HG03442 (cell line): Measurements from ENCODE around the gene LRP2.

Source experiments
- ATAC-seq: cut with Tn5 transposase; IDR thresholded peaks from one replicate; pipeline ENCODE4 v1.9.1; 2021; ENCODE audit warnings: mild to moderate bottlenecking, moderate library complexity; ENCODE audit not compliant: unreplicated experiment

The LRP2 gene

DNA sequence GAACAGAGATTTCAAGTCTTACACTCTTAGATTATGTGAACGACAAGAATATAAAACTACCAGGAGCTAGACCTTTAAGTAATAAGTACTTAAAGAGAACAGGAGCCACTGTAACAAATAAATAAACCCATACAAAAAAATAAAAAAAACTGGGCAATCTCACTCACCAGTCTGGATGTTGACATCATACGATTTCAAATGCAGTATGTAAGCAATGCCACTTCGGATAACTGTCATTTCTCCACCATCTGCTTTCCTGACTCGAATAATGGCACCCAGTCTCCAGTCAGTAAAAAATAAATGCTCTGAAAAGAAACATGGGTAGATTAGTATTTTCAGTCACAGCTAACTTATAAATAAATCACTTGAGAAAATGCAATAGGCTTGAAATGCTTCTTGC is 115.1 kb downstream of the LRP2 start:
- ATAC-seq, result no peak

DNA sequence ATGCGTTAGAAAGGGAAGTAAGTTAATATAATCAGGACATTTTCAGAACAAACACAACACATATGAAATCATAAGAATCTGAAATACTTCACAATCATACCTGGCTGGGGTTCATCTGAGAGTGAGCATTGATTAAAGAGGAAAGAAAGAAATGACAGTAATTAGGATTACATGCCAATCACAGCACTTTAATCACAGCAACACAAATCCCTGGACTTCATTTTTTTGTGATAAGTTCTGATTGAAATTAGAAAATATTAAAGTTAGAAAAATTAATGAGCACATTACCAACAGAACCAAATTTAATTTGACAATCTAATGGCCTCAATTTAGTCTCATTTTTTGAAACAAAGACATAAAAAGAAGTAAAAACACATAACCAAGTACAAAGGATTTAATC is 121.9 kb downstream of the LRP2 start:
- ATAC-seq, result no peak

DNA sequence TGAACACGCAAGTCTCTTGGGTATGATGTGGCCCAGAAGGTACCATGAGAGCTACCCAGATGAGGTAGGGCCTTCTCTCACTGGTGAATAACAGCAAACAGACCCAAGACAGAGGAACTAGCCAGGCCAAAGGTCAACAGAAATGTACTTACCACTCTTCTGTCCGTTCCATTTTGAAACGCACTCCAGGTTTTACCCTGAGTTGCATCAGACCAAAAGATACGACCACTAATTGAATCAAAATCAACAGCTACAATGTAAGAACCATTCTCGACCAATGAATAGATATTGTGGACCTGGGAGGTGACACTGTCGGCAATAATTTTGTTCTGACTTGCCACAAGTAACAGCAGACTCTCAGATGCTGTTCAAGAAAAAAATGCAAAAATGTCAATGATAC is 124.4 kb downstream of the LRP2 start:
- no peak for ATAC-seq

DNA sequence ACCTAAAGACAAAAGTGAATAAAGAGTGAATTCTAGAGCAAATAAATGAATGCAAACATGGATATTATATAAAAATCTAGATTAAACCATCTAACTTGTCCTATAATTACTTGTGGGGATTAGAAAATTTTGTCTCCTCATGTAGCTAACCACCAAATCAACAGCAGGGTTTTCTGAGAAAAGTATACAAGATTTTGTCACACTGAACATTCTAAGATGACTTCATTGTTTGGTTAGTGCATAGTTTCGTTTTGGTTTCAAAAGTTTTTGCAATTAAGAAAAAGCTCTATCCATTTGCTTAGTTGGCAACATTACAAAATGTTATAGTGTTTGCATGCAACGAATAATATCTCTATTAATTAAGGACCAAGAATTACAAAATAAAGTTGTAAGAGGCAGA is 125.0 kb downstream of the LRP2 start:
- ATAC-seq, result no peak

DNA sequence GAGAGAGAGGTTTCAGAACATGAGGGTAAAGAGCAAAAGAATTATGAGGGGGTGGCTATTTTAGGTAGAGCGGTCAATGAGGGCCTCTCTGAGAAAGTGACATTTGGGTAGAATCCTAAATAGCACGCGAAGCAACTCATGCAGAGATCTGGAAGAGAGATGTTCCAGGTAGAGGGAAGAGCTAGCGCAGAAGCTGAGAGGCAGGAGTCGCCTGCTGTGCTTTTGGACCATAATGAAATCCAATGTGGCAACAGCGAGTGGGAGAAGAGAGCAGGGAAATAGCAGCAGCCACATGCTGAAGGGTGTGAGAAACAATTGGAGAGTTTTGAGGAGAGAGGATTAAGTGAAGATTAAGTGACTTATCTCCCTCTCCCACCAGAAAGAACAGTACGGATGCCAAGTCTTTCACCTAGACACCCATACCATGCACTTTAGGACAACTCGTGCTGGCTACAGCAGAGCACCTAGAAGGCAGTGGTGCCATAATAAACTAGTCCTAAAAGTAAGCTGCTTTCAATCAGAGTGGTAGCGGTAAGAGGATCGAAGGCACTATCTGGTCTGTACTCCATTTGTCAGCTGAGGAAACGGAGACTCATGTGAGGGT is 129.7 kb downstream of the LRP2 start:
- ATAC-seq, result no peak

DNA sequence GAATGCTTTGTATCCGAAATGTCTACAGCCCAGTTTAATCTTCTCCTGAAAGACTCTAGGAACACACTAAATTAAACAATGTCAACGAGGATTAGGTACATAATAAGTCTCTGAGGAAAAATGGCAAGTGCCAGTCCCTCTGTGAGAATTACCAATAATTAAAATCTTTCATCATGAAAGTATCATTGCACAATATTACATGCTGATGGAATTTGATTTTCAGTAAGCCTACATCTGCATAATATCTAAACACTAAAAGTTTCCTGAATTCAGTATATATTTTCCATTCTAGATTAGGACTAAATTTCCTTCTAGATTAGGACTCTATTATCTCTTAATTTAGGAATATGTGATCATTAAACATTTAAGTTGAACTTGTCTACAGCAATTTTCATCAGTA is 132.1 kb downstream of the LRP2 start:
- ATAC-seq, result no peak

DNA sequence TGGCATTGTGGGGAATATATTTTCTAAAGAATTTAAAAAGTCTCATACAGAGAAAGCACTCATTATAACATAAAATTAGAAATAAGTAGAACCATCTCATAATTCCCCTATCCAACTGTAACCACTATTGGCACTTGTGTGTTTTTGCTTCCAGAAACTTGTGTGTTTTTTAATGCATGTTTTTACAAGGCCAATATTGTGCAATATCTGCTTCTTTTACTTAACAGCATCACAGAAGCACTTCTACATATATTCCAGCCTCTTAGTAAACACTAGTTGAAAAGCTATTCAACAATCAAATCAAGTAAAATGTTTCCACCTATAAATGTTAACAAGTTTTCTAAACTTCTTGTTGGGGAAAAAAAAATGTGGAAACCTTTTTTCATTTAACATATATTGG is 132.7 kb downstream of the LRP2 start:
- ATAC-seq, result no peak

DNA sequence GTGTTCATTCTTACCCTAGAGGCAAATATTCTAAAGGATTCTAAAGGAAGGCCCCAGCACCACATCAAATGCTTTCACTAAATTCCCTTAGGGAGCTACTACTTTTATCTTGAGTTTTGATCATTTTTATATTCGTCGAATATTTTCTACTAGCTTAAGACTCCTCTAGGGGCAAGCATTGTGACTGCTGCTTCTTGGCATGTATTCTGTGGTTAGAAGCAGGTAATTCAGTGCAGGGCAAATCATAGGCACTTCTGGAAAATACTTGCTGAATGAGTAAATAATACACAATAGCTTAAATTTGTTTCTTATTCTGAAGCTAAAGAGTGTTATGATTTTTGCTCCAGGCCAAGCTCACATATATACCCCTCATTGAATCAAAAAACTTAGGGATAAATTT is 136.4 kb downstream of the LRP2 start:
- ATAC-seq, result no peak

DNA sequence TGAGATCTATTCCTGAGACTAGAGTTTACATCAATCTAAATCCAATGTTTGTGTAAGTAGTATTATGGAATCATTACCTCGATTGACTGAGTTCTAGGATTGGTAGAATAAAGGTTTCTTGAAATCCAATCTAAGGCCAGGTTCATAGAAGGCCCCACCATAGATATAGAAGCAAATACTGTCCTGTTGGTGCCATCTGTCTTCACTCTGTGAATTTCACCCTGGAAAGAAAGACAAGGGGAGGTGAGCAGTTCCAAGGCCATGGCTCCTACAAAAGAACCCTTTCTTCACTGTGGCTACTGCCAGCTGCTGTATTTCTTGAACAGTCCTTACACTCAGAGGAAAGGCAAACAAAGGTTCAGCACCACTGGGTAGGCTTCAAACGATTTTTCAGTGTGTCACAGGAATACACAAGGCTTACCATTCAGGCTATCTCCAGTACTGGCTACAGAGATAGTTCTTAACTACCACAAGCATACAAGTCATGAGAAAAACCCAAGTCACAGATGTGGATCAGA is 137.0 kb downstream of the LRP2 start:
- ATAC-seq, result no peak

DNA sequence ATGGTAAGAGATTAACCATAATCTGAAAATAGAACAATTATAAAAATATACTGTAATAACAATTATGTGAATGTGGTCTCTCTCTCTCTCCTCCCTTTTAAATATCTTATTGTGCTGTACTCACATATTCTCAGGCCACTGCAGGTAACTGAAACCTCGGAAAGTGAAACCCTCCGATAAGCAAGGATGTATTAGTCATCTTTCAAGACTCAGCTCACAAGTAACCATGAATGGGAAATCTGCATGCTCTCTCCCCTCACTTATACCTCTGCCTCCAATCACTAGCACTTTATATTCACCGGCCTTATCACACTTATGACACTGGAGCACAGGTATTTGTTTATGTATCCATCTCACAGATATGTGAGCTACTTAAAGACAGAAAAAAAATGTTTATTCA is 139.7 kb downstream of the LRP2 start:
- peak; percentile 92 for ATAC-seq

DNA sequence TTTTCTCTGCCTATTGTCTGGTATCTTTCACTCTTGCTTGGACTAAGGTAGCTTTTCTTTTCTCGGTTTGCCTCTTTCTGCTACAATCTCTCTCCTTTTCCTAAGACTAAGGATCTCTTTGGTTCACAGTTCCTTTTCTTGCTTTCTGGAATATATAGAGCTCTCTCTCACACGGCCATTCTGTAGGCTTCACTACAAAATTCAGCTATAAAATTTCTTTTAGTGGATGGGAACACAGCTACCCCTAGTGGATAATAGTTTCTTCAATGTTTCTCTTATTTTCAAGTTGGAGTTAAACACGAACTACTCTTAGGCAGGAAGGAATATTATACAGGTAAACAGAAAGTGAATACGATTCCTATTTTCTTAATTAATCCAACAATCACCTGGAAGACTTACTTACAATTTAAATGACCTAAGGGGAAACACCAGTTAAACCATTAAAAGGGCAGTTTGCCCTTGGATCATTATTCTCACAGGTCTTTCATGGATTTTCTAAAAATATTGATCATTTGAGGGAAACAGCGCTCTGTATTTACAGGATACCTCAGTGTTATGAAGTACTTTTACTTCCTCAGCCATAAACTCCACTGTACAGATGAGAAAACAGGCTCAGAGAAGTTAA is 140.5 kb downstream of the LRP2 start:
- no peak for ATAC-seq

DNA sequence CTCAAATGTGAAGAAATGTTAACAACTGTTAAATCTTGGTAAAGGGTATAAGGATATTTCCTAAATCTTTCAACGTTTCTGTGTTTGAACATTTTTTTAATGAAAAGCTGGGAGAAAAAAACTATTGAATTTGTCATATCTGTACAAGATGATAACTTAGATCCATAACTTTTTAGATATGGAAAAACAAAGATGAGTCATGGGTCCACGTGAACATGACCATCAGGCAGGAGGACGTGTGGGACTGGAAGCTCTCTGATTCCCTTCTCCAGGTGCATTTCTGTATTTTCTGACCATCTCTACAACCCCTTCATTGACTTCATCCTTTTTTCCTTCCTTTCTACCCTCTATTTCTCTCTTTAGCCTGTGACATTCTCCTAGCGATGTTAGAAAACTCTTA is 151.4 kb downstream of the LRP2 start:
- no peak for ATAC-seq

DNA sequence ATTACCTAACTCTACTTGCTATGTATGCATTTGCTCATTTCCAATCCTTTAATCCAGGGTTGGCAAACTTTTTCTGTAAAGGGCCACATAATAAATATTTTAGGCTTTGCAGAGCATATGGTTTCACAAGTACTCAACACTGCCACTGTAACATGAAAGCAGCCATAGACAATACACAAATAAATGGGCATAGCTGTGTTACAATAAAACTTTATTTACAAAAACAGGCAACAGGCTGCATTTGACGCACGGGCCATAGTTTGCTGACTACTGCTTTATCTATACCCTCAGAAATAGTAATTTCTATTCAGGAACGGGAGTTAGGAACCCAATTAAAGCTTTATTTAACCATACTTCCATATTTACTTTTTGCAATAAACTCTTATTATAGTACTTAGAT is 154.3 kb downstream of the LRP2 start:
- no peak for ATAC-seq

DNA sequence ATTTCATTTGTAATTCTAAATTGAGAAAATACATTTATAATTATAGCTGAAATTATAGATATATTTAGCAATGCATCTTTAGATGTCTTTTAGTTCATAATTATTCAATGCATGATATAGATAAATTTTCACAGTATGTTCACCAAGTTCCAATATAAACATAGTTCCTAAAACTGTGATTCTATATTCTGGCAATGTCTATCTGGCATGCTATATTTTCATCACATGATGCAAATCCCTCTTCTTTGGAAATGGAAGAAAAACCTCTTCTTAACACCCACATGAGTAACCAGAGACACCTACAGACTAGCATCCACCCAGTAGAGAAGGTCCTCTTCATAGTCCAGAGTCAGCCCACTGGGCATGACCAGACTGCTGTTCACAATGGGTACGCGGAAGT is 157.2 kb downstream of the LRP2 start:
- no peak for ATAC-seq

DNA sequence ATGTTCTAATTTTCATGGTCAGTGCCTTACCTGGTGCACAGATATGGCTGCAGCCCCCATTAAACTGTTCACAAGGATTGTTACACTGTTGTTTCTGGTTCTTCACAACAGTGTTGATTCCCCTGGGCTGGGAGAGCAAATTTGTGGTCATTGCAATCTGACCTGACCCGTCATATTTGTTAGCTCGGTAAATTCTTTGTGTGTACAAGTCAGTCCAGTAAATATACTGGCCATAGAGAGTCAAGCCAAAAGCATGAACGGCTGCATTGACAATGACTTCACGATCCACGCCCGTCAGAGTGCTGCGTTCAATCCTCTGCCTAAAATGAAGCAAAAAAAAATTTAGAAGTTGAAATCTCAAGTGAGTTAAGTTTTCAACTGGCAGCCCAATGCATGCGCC is 158.4 kb downstream of the LRP2 start:
- ATAC-seq, result no peak

DNA sequence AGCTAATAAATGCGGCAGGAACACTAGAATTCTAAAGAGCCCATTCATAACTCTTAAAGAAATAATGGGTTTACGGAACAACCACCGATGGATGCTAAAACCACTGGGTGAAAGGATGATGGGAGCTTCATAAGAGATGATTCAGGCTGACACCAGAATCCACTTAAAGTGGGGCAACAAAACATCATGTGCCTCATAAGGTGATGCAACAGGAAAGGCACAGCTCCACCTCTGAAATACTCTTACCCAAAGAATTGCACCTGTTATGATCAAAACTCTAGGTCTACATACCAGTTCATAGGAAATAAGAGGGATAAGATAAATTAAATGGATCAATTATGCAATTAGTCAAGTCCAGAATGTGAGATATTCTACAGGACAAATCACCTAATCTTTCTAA is 161.6 kb downstream of the LRP2 start:
- ATAC-seq, result no peak

DNA sequence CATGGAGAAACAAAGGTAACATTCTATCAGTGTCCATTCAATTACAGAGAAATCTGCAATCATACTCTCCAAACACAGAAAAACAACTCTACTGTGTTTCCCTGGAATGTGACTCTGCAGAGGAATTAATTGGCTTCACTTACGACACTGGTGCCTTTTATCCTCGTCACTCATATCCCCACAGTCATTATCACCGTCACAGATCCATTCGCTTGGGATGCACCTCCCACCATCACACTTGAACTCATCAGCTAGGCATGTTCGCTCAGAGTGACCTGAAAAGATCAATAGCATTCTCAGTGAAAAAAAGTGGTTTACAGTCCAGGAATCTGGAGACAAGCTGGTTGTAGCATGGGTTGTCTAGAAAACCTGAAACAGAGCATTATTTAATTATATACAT is 168.7 kb downstream of the LRP2 start:
- ATAC-seq, result no peak

DNA sequence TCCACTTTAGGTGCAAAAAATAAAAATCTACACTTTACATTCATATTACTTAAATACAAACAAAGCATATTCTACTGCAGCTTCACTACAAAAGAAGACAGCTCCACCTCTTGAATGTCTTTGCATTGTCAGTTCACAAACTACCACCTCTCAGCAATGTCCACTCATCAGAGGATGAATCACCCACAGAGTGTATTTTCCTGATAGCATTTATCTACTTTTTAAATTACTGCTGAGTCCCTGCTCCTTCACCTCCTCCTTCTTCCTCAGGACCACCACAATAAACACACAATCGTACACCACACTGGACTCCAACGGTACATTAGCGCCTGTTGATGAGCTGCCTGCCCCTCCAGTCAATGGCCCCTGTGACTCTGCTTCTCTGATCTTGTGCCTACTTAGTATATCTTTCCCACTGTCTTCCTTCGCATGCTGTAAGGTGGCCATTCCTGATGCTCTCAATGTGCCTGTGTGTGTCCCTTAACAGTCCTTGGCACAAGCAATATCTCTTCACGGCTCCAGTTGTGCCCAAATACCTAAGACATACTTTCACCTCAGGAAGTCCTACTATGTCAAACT is 172.0 kb downstream of the LRP2 start:
- ATAC-seq, result no peak

DNA sequence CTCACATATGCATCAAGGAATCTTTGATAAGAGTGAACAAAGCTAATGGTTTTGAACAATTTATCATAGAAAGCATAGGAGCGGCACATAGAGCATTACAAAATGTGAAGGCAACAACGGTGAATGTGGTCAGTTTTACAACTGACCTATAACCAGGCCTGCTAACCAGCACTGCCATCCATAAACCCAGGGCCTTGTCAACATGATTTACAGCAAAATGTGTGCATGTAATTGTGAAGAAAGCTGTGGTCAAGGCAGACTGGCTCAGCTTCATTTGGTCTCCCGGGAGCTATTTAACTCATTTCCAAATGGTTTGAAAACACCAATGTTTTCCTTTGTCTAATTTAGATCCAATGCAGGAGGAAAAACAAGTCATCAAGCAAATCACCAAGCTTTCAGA is 173.2 kb downstream of the LRP2 start:
- ATAC-seq, result no peak

DNA sequence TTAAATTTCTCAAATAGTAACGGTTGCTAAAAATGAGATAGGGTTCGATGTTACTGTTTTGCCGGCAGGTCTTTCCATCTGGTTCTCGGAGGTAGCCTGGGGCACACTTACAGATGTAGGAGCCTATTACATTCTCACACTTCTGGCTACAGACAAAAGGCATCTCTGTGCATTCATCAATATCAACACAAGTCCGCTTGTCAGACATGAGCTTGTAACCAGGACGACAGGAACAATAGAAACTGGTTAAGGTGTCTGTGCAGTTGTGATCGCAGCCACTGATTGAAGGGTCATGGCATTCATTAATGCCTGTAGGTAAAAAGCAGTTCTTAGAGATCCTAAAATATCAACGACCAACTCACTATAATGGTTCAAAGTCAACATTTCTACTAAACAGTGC is 176.6 kb downstream of the LRP2 start:
- no peak for ATAC-seq

DNA sequence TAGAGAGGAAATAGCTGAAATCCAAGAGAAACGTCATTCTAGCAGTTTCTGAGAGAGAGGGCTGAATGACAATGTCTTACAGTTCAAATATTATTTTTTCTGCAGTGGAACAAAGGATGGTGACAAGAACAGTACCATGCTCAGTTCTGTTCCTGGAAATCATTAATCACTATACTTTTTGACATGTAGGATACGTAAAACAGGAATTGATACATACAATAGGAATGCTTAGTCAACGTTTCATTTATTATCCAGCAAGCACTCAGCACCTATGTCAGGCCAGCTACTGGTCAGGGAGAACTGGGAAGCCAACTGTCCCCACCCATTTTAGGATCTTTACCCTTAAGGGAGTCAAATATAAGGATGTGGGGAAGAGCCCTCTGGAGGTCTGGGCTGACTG is 178.3 kb downstream of the LRP2 start:
- ATAC-seq, result no peak

DNA sequence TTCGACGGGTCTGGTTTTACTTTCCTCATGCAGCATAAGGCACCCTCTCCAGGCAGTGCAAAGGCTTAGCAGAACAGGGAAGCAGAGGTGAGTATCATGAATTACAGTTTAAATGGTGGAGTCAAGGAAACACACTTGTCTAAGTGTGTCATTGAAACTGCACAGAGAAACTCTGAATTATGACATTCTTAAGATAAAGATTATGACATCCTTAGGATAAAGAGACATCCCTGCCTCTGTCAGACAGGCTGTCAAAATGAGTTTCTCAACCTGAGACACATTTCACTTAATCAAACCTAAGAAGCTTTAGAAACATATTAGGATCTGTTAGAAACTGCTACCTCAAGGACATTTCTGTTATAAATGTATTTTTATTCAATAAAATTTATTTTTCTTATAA is 179.8 kb downstream of the LRP2 start:
- no peak for ATAC-seq
